SK-N-MC (cell line): ENCODE measurements around the gene RCAN2.

ENCODE experiments used
- EZH2 ChIP-seq: fragments of 200-600 bp; sonication (generic); IDR thresholded peaks from one replicate; pipeline ENCODE4 v1.6.1; 2017; ENCODE audit warnings: antibody characterized with exemption
- FOXP2 ChIP-seq: optimal IDR thresholded peaks from 2 replicates; pipeline ENCODE3; 2011; ENCODE audit warnings: mild to moderate bottlenecking, moderate library complexity; ENCODE audit not compliant: insufficient read depth; ENCODE audit errors: extremely low read length, control extremely low read depth
- POLR2AphosphoS5 ChIP-seq: IDR thresholded peaks from 2 replicates; pipeline ENCODE4 v1.6.1; 2012; ENCODE audit warnings: mild to moderate bottlenecking, low read depth, low read length, borderline replicate concordance

- TF ChIP-seq EZH2 (no peak), FOXP2 (no peak), POLR2AphosphoS5 (no peak)
These were observed 134.7 kb downstream of the RCAN2 start for GRCh38 chr6:46356543-46356942.
